ENCODE results near the gene LASP1.

Gene LASP1

DNA sequence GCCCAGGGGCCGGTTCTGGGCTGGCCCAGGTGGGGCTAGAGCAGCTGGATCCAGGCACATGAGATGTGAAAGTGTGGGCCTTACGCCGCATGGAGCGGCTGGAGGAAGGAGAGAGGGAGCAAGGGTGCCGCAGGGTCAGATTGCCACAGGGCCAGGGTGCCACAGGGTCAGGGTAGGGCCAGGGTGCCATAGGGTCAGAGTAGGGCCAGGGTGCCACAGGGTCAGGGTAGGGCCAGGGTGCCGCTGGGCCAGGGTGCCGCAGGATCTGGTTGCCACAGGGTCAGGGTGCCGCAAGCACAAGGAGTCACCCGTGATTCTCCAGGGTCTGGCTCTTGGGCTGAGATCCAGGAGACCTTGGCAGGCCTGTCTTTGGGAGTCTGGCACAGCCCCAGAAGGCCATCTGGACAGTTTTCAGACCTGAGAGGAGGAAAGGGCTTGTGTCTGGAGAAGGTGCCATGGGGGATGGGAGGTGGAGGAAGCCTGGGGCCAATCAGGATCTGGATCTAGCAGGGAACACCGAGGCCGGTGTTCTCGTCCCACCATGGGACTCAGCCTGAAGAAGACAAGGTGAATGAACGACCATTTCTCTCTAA lies 42.5 kb downstream of the LASP1 start:
- ATAC-seq (ENCODE audit: low read depth) (no peak), DNase-seq (ENCODE audit: low spot score) (peak; percentile 39)
- Histone ChIP-seq H3K4me1 (ENCODE audit: insufficient read depth, poor library complexity, severe bottlenecking) (peaks cover 12% of the 10 kb centered on the region), H3K36me3 (ENCODE audit: low read depth) (peaks cover 69% of the 10 kb centered on the region), H3K27me3 (ENCODE audit: insufficient read depth, poor library complexity, severe bottlenecking) (no peaks in the 10 kb centered on the region), H3K9me3 (ENCODE audit: severe bottlenecking) (no peaks in the 10 kb centered on the region), H3K4me3 (ENCODE audit: severe bottlenecking) (no peak overlapping the region), H3K27ac (ENCODE audit: poor library complexity, severe bottlenecking) (no peak overlapping the region)
- TF ChIP-seq, protein P1, sequence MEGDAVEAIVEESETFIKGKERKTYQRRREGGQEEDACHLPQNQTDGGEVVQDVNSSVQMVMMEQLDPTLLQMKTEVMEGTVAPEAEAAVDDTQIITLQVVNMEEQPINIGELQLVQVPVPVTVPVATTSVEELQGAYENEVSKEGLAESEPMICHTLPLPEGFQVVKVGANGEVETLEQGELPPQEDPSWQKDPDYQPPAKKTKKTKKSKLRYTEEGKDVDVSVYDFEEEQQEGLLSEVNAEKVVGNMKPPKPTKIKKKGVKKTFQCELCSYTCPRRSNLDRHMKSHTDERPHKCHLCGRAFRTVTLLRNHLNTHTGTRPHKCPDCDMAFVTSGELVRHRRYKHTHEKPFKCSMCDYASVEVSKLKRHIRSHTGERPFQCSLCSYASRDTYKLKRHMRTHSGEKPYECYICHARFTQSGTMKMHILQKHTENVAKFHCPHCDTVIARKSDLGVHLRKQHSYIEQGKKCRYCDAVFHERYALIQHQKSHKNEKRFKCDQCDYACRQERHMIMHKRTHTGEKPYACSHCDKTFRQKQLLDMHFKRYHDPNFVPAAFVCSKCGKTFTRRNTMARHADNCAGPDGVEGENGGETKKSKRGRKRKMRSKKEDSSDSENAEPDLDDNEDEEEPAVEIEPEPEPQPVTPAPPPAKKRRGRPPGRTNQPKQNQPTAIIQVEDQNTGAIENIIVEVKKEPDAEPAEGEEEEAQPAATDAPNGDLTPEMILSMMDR (IDR thresholded peaks at IDR 0.05; ENCODE audit: poor library complexity, severe bottlenecking), result no peak

DNA sequence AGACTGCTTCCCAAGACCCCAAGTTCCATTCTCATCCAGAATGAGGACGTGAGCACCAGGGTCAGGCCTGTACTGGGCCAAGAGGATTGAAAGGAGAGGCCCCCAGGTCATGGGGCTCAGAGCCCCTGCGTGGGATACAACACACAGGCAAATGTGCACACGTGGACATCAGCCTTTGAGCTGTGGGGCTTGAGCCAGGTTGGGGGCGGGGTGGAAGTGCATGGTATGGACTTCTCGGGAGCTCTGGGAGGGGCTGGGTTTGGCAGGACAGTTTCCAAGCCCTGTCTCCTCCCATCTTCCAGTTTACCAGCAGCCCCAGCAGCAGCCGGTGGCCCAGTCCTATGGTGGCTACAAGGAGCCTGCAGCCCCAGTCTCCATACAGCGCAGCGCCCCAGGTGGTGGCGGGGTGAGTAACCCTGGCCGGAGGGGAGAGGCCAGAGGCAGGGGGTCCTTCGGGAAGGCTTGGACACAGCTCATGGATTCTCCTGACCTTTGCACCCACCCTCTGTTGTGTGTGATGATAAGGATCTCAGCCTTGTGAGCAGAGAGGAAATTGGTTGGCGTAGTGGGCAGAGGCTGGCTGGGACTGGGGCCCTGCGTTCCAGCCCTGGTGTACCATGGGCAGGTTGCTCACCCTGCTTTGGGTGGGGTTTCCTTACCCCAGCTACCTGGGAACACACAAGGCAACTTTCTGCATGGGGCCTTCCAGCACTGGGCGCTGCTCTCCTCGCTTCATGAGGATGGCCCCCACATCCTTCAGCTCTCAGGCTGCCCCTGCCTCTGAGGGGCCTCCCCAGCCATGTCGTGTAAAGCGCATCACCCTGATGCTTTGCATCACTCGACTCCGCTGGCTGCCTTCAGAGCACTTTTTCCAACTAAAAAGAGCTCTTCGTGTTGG lies 45.1 kb downstream of the LASP1 start:
- Histone ChIP-seq H3K9me3 (ENCODE audit: severe bottlenecking) (no peaks in the 10 kb centered on the region), H3K27me3 (ENCODE audit: insufficient read depth, poor library complexity, severe bottlenecking) (no peaks in the 10 kb centered on the region), H3K36me3 (ENCODE audit: low read depth) (peaks cover 80% of the 10 kb centered on the region), H3K4me3 (ENCODE audit: severe bottlenecking) (no peak overlapping the region), H3K4me1 (ENCODE audit: insufficient read depth, poor library complexity, severe bottlenecking) (no peaks in the 10 kb centered on the region), H3K27ac (ENCODE audit: poor library complexity, severe bottlenecking) (no peak overlapping the region)
- DNase-seq (ENCODE audit: low spot score), result no peak
- TF ChIP-seq, protein P1 (IDR thresholded peaks at IDR 0.05; ENCODE audit: poor library complexity, severe bottlenecking), result no peak
- no peak for ATAC-seq (ENCODE audit: low read depth)

DNA sequence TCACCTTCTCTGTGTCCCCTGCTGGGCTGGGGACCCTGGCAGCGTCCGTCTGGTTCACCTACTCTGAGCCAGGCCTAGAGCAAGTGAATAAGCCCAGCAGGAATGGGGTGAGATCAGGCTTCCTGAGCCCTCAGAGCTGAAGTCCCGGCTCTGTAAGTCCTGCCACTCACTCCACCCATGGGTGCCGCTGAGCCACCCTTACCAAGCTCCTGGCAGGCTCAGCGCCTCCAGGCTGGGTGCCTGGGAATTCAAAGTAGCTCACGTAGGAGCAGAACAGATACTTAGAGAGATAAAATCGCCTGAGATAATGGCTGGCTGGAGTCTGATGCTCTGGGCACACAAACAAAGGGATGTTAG lies 45.8 kb downstream of the LASP1 start:
- TF ChIP-seq, protein P1 (IDR thresholded peaks at IDR 0.05; ENCODE audit: poor library complexity, severe bottlenecking), result no peak
- Histone ChIP-seq H3K27me3 (ENCODE audit: insufficient read depth, poor library complexity, severe bottlenecking) (no peaks in the 10 kb centered on the region), H3K27ac (ENCODE audit: poor library complexity, severe bottlenecking) (no peak overlapping the region), H3K4me3 (ENCODE audit: severe bottlenecking) (no peak overlapping the region), H3K36me3 (ENCODE audit: low read depth) (peaks cover 83% of the 10 kb centered on the region), H3K4me1 (ENCODE audit: insufficient read depth, poor library complexity, severe bottlenecking) (no peaks in the 10 kb centered on the region), H3K9me3 (ENCODE audit: severe bottlenecking) (no peaks in the 10 kb centered on the region)
- DNase-seq (ENCODE audit: low spot score) (no peak), ATAC-seq (ENCODE audit: low read depth) (no peak)

DNA sequence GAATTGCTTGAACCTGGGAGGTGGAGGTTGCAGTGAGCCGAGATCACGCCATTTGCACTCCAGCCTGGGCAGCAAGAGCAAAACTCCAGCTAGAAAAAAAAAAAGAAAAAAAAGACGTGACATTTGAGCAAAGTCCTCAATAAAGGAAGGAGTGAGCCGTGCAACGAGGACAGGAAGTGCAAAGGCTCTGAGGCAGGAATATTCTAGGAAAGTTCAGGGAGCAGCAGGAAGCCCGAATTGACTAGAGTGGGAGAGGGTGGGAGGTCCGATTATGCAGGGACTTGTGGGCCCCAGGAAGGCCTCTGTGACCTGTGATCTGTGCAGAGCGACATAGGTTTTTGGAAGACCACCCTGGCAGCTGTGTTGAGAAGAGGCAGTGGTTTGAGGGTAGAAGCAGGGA lies 46.9 kb downstream of the LASP1 start:
- no peaks in the 10 kb centered on the region for H3K4me1 ChIP-seq (ENCODE audit: insufficient read depth, poor library complexity, severe bottlenecking)
- H3K27ac ChIP-seq (ENCODE audit: poor library complexity, severe bottlenecking), result no peak overlapping the region
- H3K9me3 ChIP-seq (ENCODE audit: severe bottlenecking), result no peaks in the 10 kb centered on the region
- DNase-seq (ENCODE audit: low spot score) (no peak), ATAC-seq (ENCODE audit: low read depth) (no peak)
- H3K4me3 ChIP-seq (ENCODE audit: severe bottlenecking), result no peak overlapping the region
- TF ChIP-seq, protein P1 (IDR thresholded peaks at IDR 0.05; ENCODE audit: poor library complexity, severe bottlenecking), result no peak
- H3K27me3 ChIP-seq (ENCODE audit: insufficient read depth, poor library complexity, severe bottlenecking), result no peaks in the 10 kb centered on the region
- peaks cover 76% of the 10 kb centered on the region for H3K36me3 ChIP-seq (ENCODE audit: low read depth)

DNA sequence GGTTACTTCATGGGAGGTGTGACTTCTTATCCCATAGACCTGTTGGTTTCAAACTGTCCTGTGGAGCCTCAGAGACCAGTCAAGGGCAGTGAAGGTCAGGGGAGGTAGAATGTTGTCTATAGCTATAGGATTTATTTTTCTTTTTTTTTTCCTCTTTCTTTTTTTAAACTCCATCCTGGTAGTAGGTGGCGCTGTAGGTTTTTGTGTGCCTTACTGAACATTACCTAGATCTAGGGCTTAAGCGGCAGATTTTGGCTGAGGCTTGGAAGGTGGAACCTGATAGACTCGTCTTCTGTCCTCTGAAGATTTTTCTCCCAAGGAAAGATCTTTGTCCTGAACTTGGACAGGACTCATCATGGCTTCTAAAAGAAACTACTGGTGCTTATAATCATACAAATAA lies 47.4 kb downstream of the LASP1 start:
- Histone ChIP-seq H3K9me3 (ENCODE audit: severe bottlenecking) (no peaks in the 10 kb centered on the region), H3K36me3 (ENCODE audit: low read depth) (peaks cover 73% of the 10 kb centered on the region), H3K4me3 (ENCODE audit: severe bottlenecking) (no peak overlapping the region), H3K27ac (ENCODE audit: poor library complexity, severe bottlenecking) (no peak overlapping the region), H3K27me3 (ENCODE audit: insufficient read depth, poor library complexity, severe bottlenecking) (no peaks in the 10 kb centered on the region), H3K4me1 (ENCODE audit: insufficient read depth, poor library complexity, severe bottlenecking) (no peaks in the 10 kb centered on the region)
- DNase-seq (ENCODE audit: low spot score) (no peak), ATAC-seq (ENCODE audit: low read depth) (no peak)
- TF ChIP-seq, protein P1 (IDR thresholded peaks at IDR 0.05; ENCODE audit: poor library complexity, severe bottlenecking), result no peak
